Transverse colon (tissue), 4 donors: ENCODE results near the gene ARHGAP6. TPM values are rescaled to one million over a fixed set of nuclear protein-coding genes. Genes with fewer than 3 reads are reported as not detected.

Experiments
- DNase-seq: peaks from one replicate; pipeline ENCODE4 v3.0.0-alpha.2; 2019
- H3K27ac ChIP-seq, 4 donors: fragments of 200-600 bp; sonication (generic); 2 replicates each; pipeline ENCODE4 v1.5.1; 2016 to 2018; ENCODE audit warnings: inconsistent platforms in 4 of 4
- H3K27me3 ChIP-seq: fragments of 200-600 bp; sonication (generic); 2 replicates; pipeline ENCODE4 v1.5.1; 2017; ENCODE audit warnings: inconsistent platforms
- H3K36me3 ChIP-seq, 4 donors: fragments of 200-600 bp; sonication (generic); 2 replicates each; pipeline ENCODE4 v1.5.1; 2017 to 2019; ENCODE audit warnings: inconsistent platforms in 4 of 4
- H3K4me1 ChIP-seq, 4 donors: fragments of 200-600 bp; sonication (generic); 2 replicates each; pipeline ENCODE4 v1.5.1; 2017 to 2020; ENCODE audit warnings: inconsistent platforms in 4 of 4
- H3K4me3 ChIP-seq, 4 donors: fragments of 200-600 bp; sonication (generic); 1 replicate in 1 of 4; 2 replicates in 3 of 4; pipeline versions ENCODE4 v1.5.1 to v1.6.1; 2017 to 2019; ENCODE audit warnings: inconsistent platforms in 4 of 4
- H3K9me3 ChIP-seq, 2 donors: fragments of 200-600 bp; sonication (generic); 2 replicates each; pipeline ENCODE4 v1.5.1; 2017 to 2019; ENCODE audit warnings: inconsistent platforms in 2 of 2
- CTCF ChIP-seq, 5 experiments: fragments of 200-600 bp in 3 of 5; fragments of 450-650 bp in 2 of 5; sonication (generic) in 3 of 5; IDR thresholded peaks; 1 replicate in 2 of 5; 2 replicates in 3 of 5; pipeline ENCODE4 v1.5.1; 2016 to 2017; ENCODE audit warnings: antibody characterized with exemption in 5 of 5, inconsistent platforms in 3 of 5, mild to moderate bottlenecking in 2 of 5, moderate library complexity in 1 of 5
- EP300 ChIP-seq: sonication (generic); formaldehyde crosslinking; IDR thresholded peaks from one replicate; pipeline ENCODE4 v1.6.1; 2017; ENCODE audit warnings: antibody characterized with exemption, low read depth
- POLR2A ChIP-seq: fragments of 450-650 bp; IDR thresholded peaks from one replicate; pipeline ENCODE4 v1.6.1; 2016; ENCODE audit warnings: antibody characterized with exemption, mild to moderate bottlenecking, moderate library complexity
- POLR2AphosphoS5 ChIP-seq, 3 donors: sonication (generic); formaldehyde crosslinking; IDR thresholded peaks; one replicate each; pipeline ENCODE4 v1.6.1; 2016; ENCODE audit warnings: antibody characterized with exemption in 3 of 3
- WGBS, 2 donors: methylation state at CpG; one replicate each; pipeline ENCODE4 v1.1.5; 2018; ENCODE audit warnings: low coverage in 1 of 2; 5-methylcytosine and 5-hydroxymethylcytosine counted together
- in situ Hi-C, 4 donors: fragments of 200-750 bp; cut with MboI; loops; one replicate each; pipeline versions ENCODE4 v1.15.0 to v1.15.1; 2017; ENCODE audit warnings: low sequenced_read_pairs in 3 of 4, low pct_ligation_motif_present in 1 of 4, low pct_unique_long_range_greater_than_20kb in 1 of 4
- intact Hi-C: fragments of 100-400 bp; cut with DNase I; formaldehyde crosslinking; loops from one replicate; pipeline ENCODE4 v1.15.1; 2023; ENCODE audit warnings: low total_unique reads
- total RNA-seq, 4 donors: library from RNA; depleted of rRNA; stranded (reverse); fragments of >200 nt; gene quantifications; one replicate each; pipeline ENCODE4 v1.1.0, GENCODE V29; 2016

ARHGAP6 gene
- total RNA-seq, 4 donors from 2014 or later, result 5.0 to 12.4 (median 9.0) TPM

GRCh38 chrX:11648705-11649519 lies 16.8 kb downstream of the ARHGAP6 start:
- WGBS, 2 donors, result 54% methylated on average over 5 of the region's 5 CpGs; no CpG with 5 or more reads in 1 of the 2 donors
- H3K4me3 ChIP-seq, result no peak overlapping the region
- in situ Hi-C loops, result no loop called here
- intact Hi-C loops, result no loop called here
- no peak for DNase-seq
- H3K27me3 ChIP-seq, result no peaks in the 10 kb centered on the region
- no peaks in the 10 kb centered on the region for H3K9me3 ChIP-seq
- H3K36me3 ChIP-seq, result no peaks in the 10 kb centered on the region
- H3K4me1 ChIP-seq, result no peaks in the 10 kb centered on the region
- TF ChIP-seq POLR2AphosphoS5 (IDR thresholded peaks at IDR 0.05) (no peak), POLR2A (no peak), EP300 (no peak), CTCF (IDR thresholded peaks at IDR 0.05) (no peak)
- no peak overlapping the region for H3K27ac ChIP-seq

GRCh38 chrX:11647138-11647537 lies 18.6 kb downstream of the ARHGAP6 start:
- no peaks in the 10 kb centered on the region for H3K4me1 ChIP-seq
- DNase-seq, result no peak
- no peaks in the 10 kb centered on the region for H3K9me3 ChIP-seq
- intact Hi-C loops (no loop called here), in situ Hi-C loops (no loop called here)
- WGBS, 2 donors, result 56% methylated on average over 3 of the region's 3 CpGs; no CpG with 5 or more reads in 1 of the 2 donors
- TF ChIP-seq CTCF (IDR thresholded peaks at IDR 0.05), result no peak
- no peak for TF ChIP-seq POLR2AphosphoS5 (IDR thresholded peaks at IDR 0.05)
- no peak for TF ChIP-seq POLR2A
- TF ChIP-seq EP300, result peak; percentile 47
- peak overlapping the region in 2 of 4 donors; percentile 9 to 22 for H3K27ac ChIP-seq
- no peaks in the 10 kb centered on the region for H3K36me3 ChIP-seq
- no peak overlapping the region for H3K4me3 ChIP-seq
- no peaks in the 10 kb centered on the region for H3K27me3 ChIP-seq

GRCh38 chrX:11641349-11642065 lies 24.2 kb downstream of the ARHGAP6 start:
- no peak for DNase-seq
- in situ Hi-C loops, result no loop called here
- TF ChIP-seq POLR2A, result no peak
- no peak for TF ChIP-seq POLR2AphosphoS5 (IDR thresholded peaks at IDR 0.05)
- TF ChIP-seq CTCF (IDR thresholded peaks at IDR 0.05), result no peak
- TF ChIP-seq EP300, result no peak
- WGBS, 2 donors, result 55 to 62% methylated on average over 8 to 9 of the region's 9 CpGs
- peak overlapping the region in 1 of 4 donors; percentile 36 for H3K27ac ChIP-seq
- H3K4me3 ChIP-seq, result no peak overlapping the region
- H3K9me3 ChIP-seq, result no peaks in the 10 kb centered on the region
- H3K36me3 ChIP-seq, result no peaks in the 10 kb centered on the region
- intact Hi-C loops, result no loop called here
- H3K27me3 ChIP-seq, result no peaks in the 10 kb centered on the region
- H3K4me1 ChIP-seq, result no peaks in the 10 kb centered on the region

- intact Hi-C loops (no loop called here), in situ Hi-C loops (no loop called here)
- Histone ChIP-seq H3K4me1 (no peaks in the 10 kb centered on the region), H3K4me3 (no peak overlapping the region), H3K36me3 (no peaks in the 10 kb centered on the region), H3K9me3 (no peaks in the 10 kb centered on the region), H3K27ac (peak overlapping the region in 3 of 4 donors; percentile 11 to 36 (median 16)), H3K27me3 (no peaks in the 10 kb centered on the region)
- no peak for DNase-seq
- 48 to 49% methylated on average over 3 to 4 of the region's 4 CpGs for WGBS, 2 donors
- TF ChIP-seq CTCF (IDR thresholded peaks at IDR 0.05), result no peak
- TF ChIP-seq POLR2AphosphoS5 (IDR thresholded peaks at IDR 0.05), result no peak
- TF ChIP-seq EP300, result no peak
- TF ChIP-seq POLR2A, result no peak
Observed at GRCh38 chrX:11640089-11640488, 25.6 kb downstream of the ARHGAP6 start.
